AG04449 (cell line): ENCODE results near the gene ZBTB4.

Source experiments
- CTCF ChIA-PET: fragments of 350-600 bp; formaldehyde crosslinking; extraction: SDS; loops from one replicate; lab custom pipeline; 2021; ENCODE audit warnings: antibody characterized with exemption; lab: Yijun Ruan, JAX
- POLR2A ChIA-PET: fragments of 400-600, 350-600 bp; formaldehyde crosslinking; extraction: SDS; loops from one replicate; lab custom pipeline; 2020; ENCODE audit warnings: antibody characterized with exemption, inconsistent platforms; lab: Yijun Ruan, JAX
- DNase-seq: peaks from one replicate; pipeline ENCODE4 v3.0.0-alpha.2; 2010; ENCODE audit warnings: low read depth, low spot score
- H3K4me3 ChIP-seq: 2 replicates; pipeline ENCODE4 v1.5.1; 2011; ENCODE audit warnings: low read depth, mild to moderate bottlenecking, control low read depth, low read length
- TF ChIP-seq, protein P1 (sequence below): IDR thresholded peaks from one replicate; pipeline ENCODE4 v1.5.1; 2011; ENCODE audit warnings: mild to moderate bottlenecking, moderate library complexity, low read length, control low read depth, inconsistent platforms; ENCODE audit not compliant: insufficient read depth; ENCODE audit errors: missing control alignments

Gene ZBTB4

DNA sequence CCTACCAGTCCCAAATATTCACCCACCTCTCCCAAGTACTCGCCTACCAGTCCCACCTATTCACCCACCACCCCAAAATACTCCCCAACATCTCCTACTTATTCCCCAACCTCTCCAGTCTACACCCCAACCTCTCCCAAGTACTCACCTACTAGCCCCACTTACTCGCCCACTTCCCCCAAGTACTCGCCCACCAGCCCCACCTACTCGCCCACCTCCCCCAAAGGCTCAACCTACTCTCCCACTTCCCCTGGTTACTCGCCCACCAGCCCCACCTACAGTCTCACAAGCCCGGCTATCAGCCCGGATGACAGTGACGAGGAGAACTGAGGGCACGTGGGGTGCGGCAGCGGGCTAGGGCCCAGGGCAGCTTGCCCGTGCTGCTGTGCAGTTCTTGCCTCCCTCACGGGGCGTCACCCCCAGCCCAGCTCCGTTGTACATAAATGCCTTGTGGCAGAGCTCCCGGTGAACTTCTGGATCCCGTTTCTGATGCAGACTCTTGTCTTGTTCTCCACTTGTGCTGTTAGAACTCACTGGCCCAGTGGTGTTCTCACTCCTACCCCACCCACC, 34.5 kb upstream of the ZBTB4 start:
- POLR2A ChIA-PET: interaction anchor here (0.6 to 2.6 kb wide), 2 partner anchors 30 to 74 kb away, joined by 3 to 10 read pairs; partner anchors contain the start of gene POLR2A
- DNase-seq: no peak
- CTCF ChIA-PET: interaction anchor here (0.9 to 5.7 kb wide), 31 partner anchors 7 to 173 kb away, joined by 3 to 140 read pairs (median 6); partner anchors contain the start of genes CD68, SENP3, SOX15 and SPEM3
- TF ChIP-seq, protein P1, sequence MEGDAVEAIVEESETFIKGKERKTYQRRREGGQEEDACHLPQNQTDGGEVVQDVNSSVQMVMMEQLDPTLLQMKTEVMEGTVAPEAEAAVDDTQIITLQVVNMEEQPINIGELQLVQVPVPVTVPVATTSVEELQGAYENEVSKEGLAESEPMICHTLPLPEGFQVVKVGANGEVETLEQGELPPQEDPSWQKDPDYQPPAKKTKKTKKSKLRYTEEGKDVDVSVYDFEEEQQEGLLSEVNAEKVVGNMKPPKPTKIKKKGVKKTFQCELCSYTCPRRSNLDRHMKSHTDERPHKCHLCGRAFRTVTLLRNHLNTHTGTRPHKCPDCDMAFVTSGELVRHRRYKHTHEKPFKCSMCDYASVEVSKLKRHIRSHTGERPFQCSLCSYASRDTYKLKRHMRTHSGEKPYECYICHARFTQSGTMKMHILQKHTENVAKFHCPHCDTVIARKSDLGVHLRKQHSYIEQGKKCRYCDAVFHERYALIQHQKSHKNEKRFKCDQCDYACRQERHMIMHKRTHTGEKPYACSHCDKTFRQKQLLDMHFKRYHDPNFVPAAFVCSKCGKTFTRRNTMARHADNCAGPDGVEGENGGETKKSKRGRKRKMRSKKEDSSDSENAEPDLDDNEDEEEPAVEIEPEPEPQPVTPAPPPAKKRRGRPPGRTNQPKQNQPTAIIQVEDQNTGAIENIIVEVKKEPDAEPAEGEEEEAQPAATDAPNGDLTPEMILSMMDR: no peak
- no peak overlapping the region for H3K4me3 ChIP-seq

DNA sequence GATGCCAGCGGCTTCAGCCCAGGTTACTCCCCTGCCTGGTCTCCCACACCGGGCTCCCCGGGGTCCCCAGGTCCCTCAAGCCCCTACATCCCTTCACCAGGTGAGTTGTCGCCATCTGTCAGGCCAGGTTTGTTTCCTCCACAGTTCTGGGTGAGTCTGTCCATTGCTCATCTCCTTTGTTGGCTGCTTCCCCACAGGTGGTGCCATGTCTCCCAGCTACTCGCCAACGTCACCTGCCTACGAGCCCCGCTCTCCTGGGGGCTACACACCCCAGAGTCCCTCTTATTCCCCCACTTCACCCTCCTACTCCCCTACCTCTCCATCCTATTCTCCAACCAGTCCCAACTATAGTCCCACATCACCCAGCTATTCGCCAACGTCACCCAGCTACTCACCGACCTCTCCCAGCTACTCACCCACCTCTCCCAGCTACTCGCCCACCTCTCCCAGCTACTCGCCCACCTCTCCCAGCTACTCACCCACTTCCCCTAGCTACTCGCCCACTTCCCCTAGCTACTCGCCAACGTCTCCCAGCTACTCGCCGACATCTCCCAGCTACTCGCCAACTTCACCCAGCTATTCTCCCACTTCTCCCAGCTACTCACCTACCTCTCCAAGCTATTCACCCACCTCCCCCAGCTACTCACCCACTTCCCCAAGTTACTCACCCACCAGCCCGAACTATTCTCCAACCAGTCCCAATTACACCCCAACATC, 33.6 kb upstream of the ZBTB4 start:
- DNase-seq: no peak
- no peak overlapping the region for H3K4me3 ChIP-seq
- ChIA-PET CTCF (interaction anchor here (0.9 to 5.7 kb wide), 16 partner anchors 9 to 174 kb away, joined by 3 to 140 read pairs (median 34); partner anchors contain the start of genes MPDU1, SENP3, SOX15 and TMEM95), POLR2A (interaction anchor here (0.6 to 2.6 kb wide), 3 partner anchors 14 to 29 kb away, joined by 3 to 10 read pairs (median 3); partner anchors contain the start of gene POLR2A)
- TF ChIP-seq, protein P1: no peak

DNA sequence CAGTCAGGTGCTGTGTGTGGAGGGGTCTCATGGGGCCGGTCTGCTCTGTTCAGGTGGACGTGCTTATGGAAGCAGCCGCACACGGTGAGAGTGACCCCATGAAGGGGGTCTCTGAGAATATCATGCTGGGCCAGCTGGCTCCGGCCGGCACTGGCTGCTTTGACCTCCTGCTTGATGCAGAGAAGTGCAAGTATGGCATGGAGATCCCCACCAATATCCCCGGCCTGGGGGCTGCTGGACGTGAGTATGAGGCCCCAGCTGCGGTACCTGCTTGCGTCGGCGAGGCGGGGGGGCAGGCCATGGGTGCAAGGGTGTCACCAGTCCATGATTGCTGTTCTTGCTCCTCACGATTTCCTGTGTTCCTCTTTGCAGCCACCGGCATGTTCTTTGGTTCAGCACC, 32.7 kb upstream of the ZBTB4 start:
- TF ChIP-seq, protein P1: no peak
- POLR2A ChIA-PET: interaction anchor here (2.6 kb wide), 1 partner anchor 28 kb away, joined by 10 read pairs; the partner anchor contains the start of gene POLR2A
- CTCF ChIA-PET: interaction anchor here (4.6 to 5.7 kb wide), 5 partner anchors 9 to 175 kb away, joined by 32 to 77 read pairs (median 40); partner anchors contain the start of genes TNFSF12, TNFSF13, TP53 and WRAP53
- H3K4me3 ChIP-seq: no peak overlapping the region
- no peak for DNase-seq

DNA sequence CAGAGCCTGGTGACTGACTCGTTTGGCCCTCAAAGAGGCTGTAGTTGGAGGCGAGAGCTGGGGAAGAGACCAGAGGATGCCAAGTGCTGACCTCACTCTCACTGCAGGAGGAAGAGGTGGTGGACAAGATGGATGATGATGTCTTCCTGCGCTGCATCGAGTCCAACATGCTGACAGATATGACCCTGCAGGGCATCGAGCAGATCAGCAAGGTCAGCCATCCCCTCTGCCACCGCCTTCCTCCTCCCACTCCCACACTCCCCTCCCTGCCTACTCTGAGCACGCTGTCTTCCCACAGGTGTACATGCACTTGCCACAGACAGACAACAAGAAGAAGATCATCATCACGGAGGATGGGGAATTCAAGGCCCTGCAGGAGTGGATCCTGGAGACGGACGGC, 31.7 kb upstream of the ZBTB4 start:
- H3K4me3 ChIP-seq: no peak overlapping the region
- POLR2A ChIA-PET: no interaction called here
- DNase-seq: no peak
- CTCF ChIA-PET: interaction anchor here (0.8 to 5.7 kb wide), 4 partner anchors 8 to 78 kb away, joined by 3 to 63 read pairs (median 4); partner anchors contain the start of gene SENP3
- TF ChIP-seq, protein P1: no peak

DNA sequence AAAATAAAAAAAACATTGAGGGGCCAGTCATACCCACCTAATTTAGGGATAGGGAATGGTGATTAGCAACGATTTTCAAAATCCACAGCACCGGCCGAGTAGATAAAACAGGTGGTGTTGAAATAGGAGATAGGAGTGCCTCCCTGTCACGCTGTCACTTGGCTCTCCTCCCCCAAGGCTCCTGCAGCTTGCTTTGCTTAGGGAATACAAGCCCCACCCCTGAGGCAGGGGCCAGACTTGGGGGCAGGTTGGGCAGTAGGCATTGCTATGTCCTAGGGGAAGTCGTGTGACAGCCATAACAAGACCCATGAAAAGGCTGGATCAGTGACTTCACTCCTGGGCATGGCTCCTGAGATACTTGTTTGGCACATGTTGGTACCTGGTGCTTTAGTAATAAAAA, 30.5 kb upstream of the ZBTB4 start:
- TF ChIP-seq, protein P1: no peak
- no peak for DNase-seq
- no peak overlapping the region for H3K4me3 ChIP-seq
- ChIA-PET CTCF (interaction anchor here (1.0 to 1.7 kb wide), 3 partner anchors 13 to 51 kb away, joined by 3 to 14 read pairs (median 3); no protein-coding TSS in a partner anchor), POLR2A (no interaction called here)

- TF ChIP-seq, protein P1: no peak
- POLR2A ChIA-PET: no interaction called here
- H3K4me3 ChIP-seq: no peak overlapping the region
- DNase-seq: no peak
- CTCF ChIA-PET: interaction anchor here (1.0 to 2.5 kb wide), 5 partner anchors 12 to 81 kb away, joined by 3 to 14 read pairs (median 3); partner anchors contain the start of gene SOX15
These were observed 29.4 kb upstream of the ZBTB4 start for GRCh38 chr17:7508846-7509245.
